Measurements from ENCODE around the gene GTF3C4.

The GTF3C4 gene

GRCh38 chr9:132716007-132716406 is 45.7 kb downstream of the GTF3C4 start:
- TF ChIP-seq USF1 (IDR thresholded peaks at IDR 0.05) = no peak
- no peak for TF ChIP-seq EP300 (IDR thresholded peaks at IDR 0.05; ENCODE audit: borderline replicate concordance)
- TF ChIP-seq TEAD4 (IDR thresholded peaks at IDR 0.05) = no peak
- no peak for TF ChIP-seq ZBTB7A (IDR thresholded peaks at IDR 0.05; ENCODE audit: low read depth)
- TF ChIP-seq CEBPB (IDR thresholded peaks at IDR 0.05) = no peak
- no peak for TF ChIP-seq YY1 (IDR thresholded peaks at IDR 0.05; ENCODE audit: low read depth)
- no peak for TF ChIP-seq NFIC (IDR thresholded peaks at IDR 0.05)
- TF ChIP-seq REST (IDR thresholded peaks at IDR 0.05; ENCODE audit: low read depth) = no peak
- no peak for TF ChIP-seq TAF1 (IDR thresholded peaks at IDR 0.05; ENCODE audit: low read depth)
- no peak for TF ChIP-seq EGR1 (IDR thresholded peaks at IDR 0.05)
- TF ChIP-seq CREB1 (IDR thresholded peaks at IDR 0.05; ENCODE audit: low read depth) = no peak
- no peak for TF ChIP-seq MAX (IDR thresholded peaks at IDR 0.05)
- no peak for TF ChIP-seq RAD21 (IDR thresholded peaks at IDR 0.05; ENCODE audit: low read depth)
- no peak for TF ChIP-seq FOXM1 (IDR thresholded peaks at IDR 0.05; ENCODE audit: borderline replicate concordance, low read depth)
- TF ChIP-seq TCF12 (IDR thresholded peaks at IDR 0.05; ENCODE audit: low read depth) = no peak

- TF ChIP-seq TAF1 (IDR thresholded peaks at IDR 0.05; ENCODE audit: low read depth) (no peak), CREB1 (IDR thresholded peaks at IDR 0.05; ENCODE audit: low read depth) (no peak), MAX (IDR thresholded peaks at IDR 0.05) (no peak), REST (IDR thresholded peaks at IDR 0.05; ENCODE audit: low read depth) (no peak), ZBTB7A (IDR thresholded peaks at IDR 0.05; ENCODE audit: low read depth) (no peak), USF1 (IDR thresholded peaks at IDR 0.05) (no peak), NFIC (IDR thresholded peaks at IDR 0.05) (no peak), EGR1 (IDR thresholded peaks at IDR 0.05) (no peak), FOXM1 (IDR thresholded peaks at IDR 0.05; ENCODE audit: borderline replicate concordance, low read depth) (no peak), RAD21 (IDR thresholded peaks at IDR 0.05; ENCODE audit: low read depth) (no peak), TCF12 (IDR thresholded peaks at IDR 0.05; ENCODE audit: low read depth) (no peak), CEBPB (IDR thresholded peaks at IDR 0.05) (no peak), EP300 (IDR thresholded peaks at IDR 0.05; ENCODE audit: borderline replicate concordance) (no peak), YY1 (IDR thresholded peaks at IDR 0.05; ENCODE audit: low read depth) (no peak)
Measured at GRCh38 chr9:132717326-132717945, 47.2 kb downstream of the GTF3C4 start.

GRCh38 chr9:132721661-132722060 is 51.4 kb downstream of the GTF3C4 start:
- TF ChIP-seq MAX (IDR thresholded peaks at IDR 0.05) (no peak), REST (IDR thresholded peaks at IDR 0.05; ENCODE audit: low read depth) (no peak), NFIC (IDR thresholded peaks at IDR 0.05) (no peak), USF1 (IDR thresholded peaks at IDR 0.05) (no peak), CEBPB (IDR thresholded peaks at IDR 0.05) (no peak), ZBTB7A (IDR thresholded peaks at IDR 0.05; ENCODE audit: low read depth) (no peak), EP300 (IDR thresholded peaks at IDR 0.05; ENCODE audit: borderline replicate concordance) (no peak), TAF1 (IDR thresholded peaks at IDR 0.05; ENCODE audit: low read depth) (no peak), TEAD4 (IDR thresholded peaks at IDR 0.05) (no peak), RAD21 (IDR thresholded peaks at IDR 0.05; ENCODE audit: low read depth) (no peak), TCF12 (IDR thresholded peaks at IDR 0.05; ENCODE audit: low read depth) (no peak), FOXM1 (IDR thresholded peaks at IDR 0.05; ENCODE audit: borderline replicate concordance, low read depth) (no peak), YY1 (IDR thresholded peaks at IDR 0.05; ENCODE audit: low read depth) (no peak)

Data from Ishikawa (cell line).